Epithelial cell of proximal tubule (primary cell): ENCODE measurements around the gene VPS51. TPM values are rescaled to one million over a fixed set of nuclear protein-coding genes. Genes with fewer than 3 reads are reported as not detected.
A peak's percentile ranks its signal among the peaks of the same experiment; 100 is the strongest.

Experiments
- DNase-seq: peaks from one replicate; pipeline ENCODE4 v3.0.0-alpha.2; 2011; ENCODE audit warnings: low read depth
- H3K4me3 ChIP-seq: 2 replicates; pipeline ENCODE4 v1.5.1; 2011; ENCODE audit warnings: low read depth, mild to moderate bottlenecking, low read length
- total RNA-seq: library from RNA; depleted of rRNA; stranded (reverse); fragments of >200 nt; gene quantifications from 2 replicates; pipeline ENCODE4 v1.2.3, GENCODE V29; 2015
- TF ChIP-seq, protein P1 (sequence below): conservative IDR thresholded peaks from 2 replicates; pipeline ENCODE4 v1.5.1; 2012; ENCODE audit warnings: low read depth, mild to moderate bottlenecking, low read length

Gene VPS51
- total RNA-seq, 1 donor from 2014 or later, result 342 TPM

DNA sequence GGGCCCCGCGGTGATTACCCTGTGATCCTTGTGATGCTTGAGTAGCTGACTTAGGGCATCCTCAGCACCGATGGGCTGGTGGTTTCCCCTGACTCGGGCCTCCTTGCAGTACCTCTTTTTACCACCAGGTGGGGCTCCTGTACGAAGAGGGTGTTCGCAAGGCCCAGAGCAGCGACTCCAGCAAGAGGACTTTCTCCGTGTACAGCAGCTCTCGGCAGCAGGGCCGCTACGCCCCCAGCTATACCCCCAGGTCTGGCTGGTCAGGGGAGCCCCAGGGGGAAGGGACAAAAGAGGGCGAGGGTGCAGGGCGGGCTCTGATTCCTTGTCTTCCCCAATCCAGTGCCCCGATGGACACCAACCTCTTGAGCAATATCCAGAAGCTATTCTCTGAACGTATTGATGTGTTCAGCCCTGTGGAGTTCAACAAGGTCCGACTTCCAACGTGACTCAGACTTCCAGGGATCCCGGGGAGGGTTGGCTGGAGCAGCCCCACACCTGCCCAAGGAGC, 14.4 kb downstream of the VPS51 start:
- TF ChIP-seq, protein P1, sequence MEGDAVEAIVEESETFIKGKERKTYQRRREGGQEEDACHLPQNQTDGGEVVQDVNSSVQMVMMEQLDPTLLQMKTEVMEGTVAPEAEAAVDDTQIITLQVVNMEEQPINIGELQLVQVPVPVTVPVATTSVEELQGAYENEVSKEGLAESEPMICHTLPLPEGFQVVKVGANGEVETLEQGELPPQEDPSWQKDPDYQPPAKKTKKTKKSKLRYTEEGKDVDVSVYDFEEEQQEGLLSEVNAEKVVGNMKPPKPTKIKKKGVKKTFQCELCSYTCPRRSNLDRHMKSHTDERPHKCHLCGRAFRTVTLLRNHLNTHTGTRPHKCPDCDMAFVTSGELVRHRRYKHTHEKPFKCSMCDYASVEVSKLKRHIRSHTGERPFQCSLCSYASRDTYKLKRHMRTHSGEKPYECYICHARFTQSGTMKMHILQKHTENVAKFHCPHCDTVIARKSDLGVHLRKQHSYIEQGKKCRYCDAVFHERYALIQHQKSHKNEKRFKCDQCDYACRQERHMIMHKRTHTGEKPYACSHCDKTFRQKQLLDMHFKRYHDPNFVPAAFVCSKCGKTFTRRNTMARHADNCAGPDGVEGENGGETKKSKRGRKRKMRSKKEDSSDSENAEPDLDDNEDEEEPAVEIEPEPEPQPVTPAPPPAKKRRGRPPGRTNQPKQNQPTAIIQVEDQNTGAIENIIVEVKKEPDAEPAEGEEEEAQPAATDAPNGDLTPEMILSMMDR, result peak; percentile 97
- no peak for DNase-seq

DNA sequence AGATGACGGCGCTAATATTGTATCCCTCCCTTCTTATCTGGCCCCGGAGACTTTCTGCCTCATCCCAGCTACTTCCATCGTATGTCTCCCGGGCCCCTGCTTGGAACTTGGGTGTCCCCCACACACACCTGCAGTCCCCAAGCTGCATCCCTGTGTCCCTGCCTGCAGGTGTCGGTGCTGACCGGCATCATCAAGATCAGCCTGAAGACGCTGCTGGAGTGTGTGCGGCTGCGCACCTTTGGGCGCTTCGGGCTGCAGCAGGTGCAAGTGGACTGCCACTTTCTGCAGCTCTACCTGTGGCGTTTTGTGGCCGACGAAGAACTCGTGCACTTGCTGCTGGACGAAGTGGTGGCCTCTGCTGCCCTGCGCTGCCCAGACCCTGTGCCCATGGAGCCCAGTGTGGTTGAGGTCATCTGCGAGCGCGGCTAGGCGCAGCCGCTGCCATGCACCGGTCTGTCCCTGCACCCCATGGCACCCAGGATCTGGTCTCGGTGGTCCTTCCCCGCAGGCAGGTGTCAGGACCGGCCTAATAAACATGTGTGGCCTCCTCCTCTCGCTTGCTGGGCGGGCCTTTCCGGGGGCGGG, 15.2 kb downstream of the VPS51 start:
- DNase-seq, result no peak
- TF ChIP-seq, protein P1, result no peak
- H3K4me3 ChIP-seq, result no peak overlapping the region

More for the DNA sequence above, 14.4 kb downstream of the VPS51 start:
- peak overlapping the region; percentile 26 for H3K4me3 ChIP-seq

DNA sequence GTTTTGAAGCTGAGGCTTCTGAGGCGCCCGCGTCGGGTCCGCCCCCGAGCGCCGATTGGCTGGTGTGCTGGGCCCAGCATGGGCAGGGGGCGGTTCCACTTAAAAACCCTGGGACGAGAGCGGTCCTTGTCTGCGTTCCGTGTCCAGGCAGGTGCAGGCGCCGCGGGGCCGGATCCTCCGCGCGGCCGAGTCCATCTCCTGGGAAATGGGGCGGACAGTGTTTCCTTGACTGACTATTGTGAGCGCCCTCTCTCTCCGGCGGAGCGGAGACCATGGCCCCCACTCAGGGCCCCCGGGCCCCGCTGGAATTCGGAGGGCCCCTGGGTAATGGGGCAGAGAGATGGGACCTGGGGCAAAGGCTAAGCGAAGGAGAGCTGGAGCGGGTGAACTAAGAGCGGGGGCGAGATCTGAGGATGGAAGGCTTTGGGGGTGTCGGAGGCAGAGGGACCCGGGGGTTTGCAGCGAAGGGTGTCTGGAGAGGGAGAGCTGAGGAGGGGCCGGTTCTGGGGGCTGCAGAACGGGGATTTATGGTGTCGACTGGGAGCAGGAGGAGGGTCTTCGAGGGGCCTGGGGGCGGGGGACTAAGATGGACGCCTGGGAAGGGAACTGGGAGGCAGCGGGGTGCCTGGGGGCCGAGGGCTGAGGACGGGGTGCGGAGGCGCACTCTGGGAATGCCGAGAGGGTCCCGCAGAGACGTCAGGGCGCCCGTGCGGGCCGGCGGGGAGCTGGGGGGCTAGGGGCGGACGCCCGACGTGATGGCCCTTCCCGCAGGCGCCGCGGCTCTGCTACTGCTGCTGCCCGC, 15.9 kb downstream of the VPS51 start, which contains the start of gene TM7SF2:
TM7SF2 (plus strand) TSS at position 129 of the 802 bp plus-strand sequence; CDS start at position 273, 144 bp downstream.
- no peak for DNase-seq
- TF ChIP-seq, protein P1, result no peak
- H3K4me3 ChIP-seq, result peak within 1 kb of the TSS; percentile 82

DNA sequence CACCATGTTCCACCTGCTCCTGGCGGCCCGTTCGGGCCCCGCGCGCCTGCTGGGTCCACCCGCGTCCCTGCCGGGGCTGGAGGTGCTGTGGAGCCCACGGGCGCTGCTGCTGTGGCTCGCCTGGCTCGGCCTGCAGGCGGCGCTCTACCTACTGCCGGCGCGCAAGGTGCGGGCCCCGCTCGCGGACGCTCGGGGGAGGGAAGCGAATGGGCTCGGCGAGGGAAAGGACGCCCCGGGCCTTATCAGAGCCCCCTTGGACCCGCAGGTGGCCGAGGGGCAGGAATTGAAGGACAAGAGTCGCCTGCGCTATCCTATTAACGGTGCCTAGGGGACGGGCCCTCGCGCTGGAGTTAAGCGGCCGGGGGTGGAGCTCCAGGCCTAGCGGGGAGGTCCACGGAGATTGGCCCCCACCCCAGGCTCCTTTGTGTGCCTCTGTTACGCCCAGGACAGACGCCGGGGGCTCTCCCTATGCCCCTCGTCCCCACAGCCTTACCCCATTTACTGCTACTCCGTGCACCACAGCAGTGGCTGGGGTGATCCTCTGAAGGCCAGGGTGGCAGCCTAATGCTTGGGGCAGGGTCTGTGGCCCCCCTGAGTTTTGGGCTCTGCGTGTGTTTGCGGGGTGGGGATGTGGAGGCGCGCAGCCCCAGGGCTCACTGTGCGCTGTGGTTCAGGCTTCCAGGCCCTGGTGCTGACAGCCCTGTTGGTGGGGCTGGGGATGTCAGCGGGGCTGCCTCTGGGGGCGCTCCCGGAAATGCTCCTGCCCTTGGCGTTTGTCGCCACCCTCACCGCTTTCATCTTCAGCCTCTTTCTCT, 16.7 kb downstream of the VPS51 start:
- DNase-seq, result no peak
- TF ChIP-seq, protein P1, result peak; percentile 81
- H3K4me3 ChIP-seq, result peak overlapping the region; percentile 82

DNA sequence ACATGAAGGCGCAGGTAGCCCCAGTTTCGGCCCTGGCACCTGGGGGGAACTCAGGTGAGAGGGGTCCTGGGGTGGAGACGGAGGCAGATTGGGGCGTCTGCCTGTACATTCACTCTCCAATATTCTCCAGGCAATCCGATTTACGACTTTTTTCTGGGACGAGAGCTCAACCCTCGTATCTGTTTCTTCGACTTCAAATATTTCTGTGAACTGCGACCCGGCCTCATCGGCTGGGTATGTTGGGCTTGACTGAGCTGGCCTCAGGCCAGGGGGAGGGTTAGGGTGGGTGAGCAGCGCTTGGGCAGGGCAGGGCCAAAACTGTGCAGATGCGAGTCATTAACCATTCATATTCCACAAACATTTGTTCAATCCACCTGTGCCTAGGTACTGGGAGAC, 17.3 kb downstream of the VPS51 start:
- TF ChIP-seq, protein P1, result no peak
- DNase-seq, result no peak
- H3K4me3 ChIP-seq, result peak overlapping the region; percentile 82

DNA sequence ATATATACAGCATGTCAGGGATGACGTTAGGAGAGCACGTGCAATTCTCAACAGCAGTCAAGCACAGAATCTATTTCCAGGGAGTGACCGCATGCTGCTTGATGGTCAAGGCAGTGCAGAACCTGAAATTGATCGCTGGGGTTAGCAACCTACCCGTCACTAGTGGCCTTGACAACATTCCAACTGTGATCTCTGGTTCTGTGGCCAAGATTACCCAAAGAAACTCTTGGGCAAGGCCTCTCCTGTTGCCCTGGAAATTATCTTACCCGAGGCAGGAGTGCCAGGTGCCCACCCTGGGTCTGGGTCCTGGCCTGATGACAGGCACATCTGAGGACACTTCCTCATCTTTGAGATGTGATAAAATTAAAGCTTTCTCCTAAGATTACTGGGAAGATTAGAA, 17.8 kb downstream of the VPS51 start:
- TF ChIP-seq, protein P1, result no peak
- DNase-seq, result no peak
- no peak overlapping the region for H3K4me3 ChIP-seq
